Measurements from ENCODE around the gene PLCL2. TPM values are rescaled to one million over a fixed set of nuclear protein-coding genes. Genes with fewer than 3 reads are reported as not detected.

The PLCL2 gene
- total and polyA plus RNA-seq, 10 of the 15 experiments (the other 5 are each of a cell fraction or from before 2014, with no cell fraction given), result 7.5 to 37.3 (median 21.7) TPM

GRCh38 chr3:17035966-17036365 lies 151.2 kb downstream of the PLCL2 start (continued):
- TF ChIP-seq USF1 (IDR thresholded peaks at IDR 0.05; ENCODE audit: borderline replicate concordance, extremely low read length, insufficient read depth, low read depth, low read length) (no peak), FOS (IDR thresholded peaks at IDR 0.05; ENCODE audit: borderline replicate concordance, extremely low read depth, insufficient read length) (no peak), FOXM1 (IDR thresholded peaks at IDR 0.05; ENCODE audit: low read depth, low read length) (no peak), TCF3 (IDR thresholded peaks at IDR 0.05; ENCODE audit: borderline replicate concordance, insufficient read depth, low read depth, low read length) (no peak), HCFC1 (IDR thresholded peaks at IDR 0.05; ENCODE audit: low read length) (no peak), E2F8 (IDR thresholded peaks at IDR 0.05; ENCODE audit: low read depth, partially characterized antibody) (no peak)

GRCh38 chr3:17038141-17038540 lies 153.4 kb downstream of the PLCL2 start:
- Histone ChIP-seq H3K27ac (ENCODE audit: control insufficient read depth, insufficient read depth) (no peak overlapping the region), H3K9ac (ENCODE audit: control insufficient read depth, insufficient read depth, low read length) (no peak overlapping the region), H3K4me3 (no peak overlapping the region), H3K4me1 (ENCODE audit: control insufficient read depth, insufficient read depth, low read length) (peaks cover 11% of the 10 kb centered on the region; the same call in 1 of the 2 replicates), H3K36me3 (ENCODE audit: control insufficient read depth in 2 of 2, insufficient read depth in 2 of 2, low read length in 1 of 2) (peaks cover 0 to 12% of the 10 kb centered on the region in 2 experiments; a peak in 3 of 4 replicates), H3K9me3 (replicated peaks; ENCODE audit: control insufficient read depth, insufficient read depth, low read length) (peaks cover 4% of the 10 kb centered on the region; the same call in 1 of the 3 replicates), H4K20me1 (ENCODE audit: control insufficient read depth, insufficient read depth) (no peaks in the 10 kb centered on the region), H3K79me2 (ENCODE audit: control insufficient read depth, insufficient read depth, low read length) (peaks cover 2% of the 10 kb centered on the region), H3K27me3 (replicated peaks in 1 of 2; ENCODE audit: control insufficient read depth in 2 of 2, insufficient read depth in 2 of 2, low read length in 1 of 2) (no peaks in the 10 kb centered on the region), H2AFZ (ENCODE audit: control insufficient read depth, low read depth, low read length) (no peak overlapping the region), H3K4me2 (ENCODE audit: control insufficient read depth, insufficient read depth) (no peak overlapping the region)
- ATAC-seq, result no peak
- in situ Hi-C loops (cut with MboI) (loop anchor here (25.0 kb wide), 1 partner anchor 751 kb away; no protein-coding TSS in a partner anchor), intact Hi-C loops (cut with micrococcal nuclease; ENCODE audit: unreplicated experiment) (no loop called here)
- BruUV-seq (replicated peaks), result no TSS peak
- SMC1A ChIA-PET (ENCODE audit: uncharacterized antibody, unreplicated experiment), result interaction anchor here (1.1 to 4.9 kb wide), 4 partner anchors 9 to 249 kb away, joined by 3 to 18 read pairs (median 4); no protein-coding TSS in a partner anchor
- POLR2A ChIA-PET, result no interaction called here
- WGBS (ENCODE audit: insufficient coverage, insufficient replicate concordance, low lambda C conversion rate, missing lambda C conversion rate), result 95% methylated on average over 3 of the region's 3 CpGs
- no peak for FAIRE-seq
- no peak for DNase-seq (ENCODE audit: low read depth, low spot score)
- CTCF ChIA-PET, result no interaction called here
- RAD21 ChIA-PET (ENCODE audit: unreplicated experiment), result interaction anchor here (0.6 to 2.2 kb wide), 2 partner anchors 17 to 194 kb away, joined by 3 to 6 read pairs; no protein-coding TSS in a partner anchor
- TF ChIP-seq ZNF207 (IDR thresholded peaks at IDR 0.05; ENCODE audit: borderline replicate concordance) (no peak), BMI1 (IDR thresholded peaks at IDR 0.05; ENCODE audit: borderline replicate concordance) (no peak), SUPT20H (IDR thresholded peaks at IDR 0.05; ENCODE audit: borderline replicate concordance, control insufficient read depth, low read depth, low read length) (no peak), STAT1 (conservative IDR thresholded peaks at IDR 0.05) (no peak), RAD51 (IDR thresholded peaks at IDR 0.05) (no peak), ATF3 (IDR thresholded peaks at IDR 0.05; ENCODE audit: borderline replicate concordance, extremely low read depth, low read depth, low read length) (no peak), NR2C1 (IDR thresholded peaks at IDR 0.05) (no peak), HDAC6 (IDR thresholded peaks at IDR 0.05; ENCODE audit: unreplicated experiment) (no peak), CHD4 (IDR thresholded peaks at IDR 0.05) (no peak), USF2 (IDR thresholded peaks at IDR 0.05; ENCODE audit: borderline replicate concordance, low read depth, low read length) (no peak), JUNB (IDR thresholded peaks at IDR 0.05) (no peak), ETV6 (conservative IDR thresholded peaks at IDR 0.05 in 1 of 2, IDR thresholded peaks at IDR 0.05 in 1 of 2; ENCODE audit: borderline replicate concordance in 1 of 2, low read depth in 1 of 2) (no peak), SP1 (IDR thresholded peaks at IDR 0.05; ENCODE audit: low read depth, low read length) (no peak)

All from GM12878 (cell line).